Adrenal gland (tissue), 12 donors: Measurements from ENCODE around the gene SAA2. TPM values are rescaled to one million over a fixed set of nuclear protein-coding genes. Genes with fewer than 3 reads are reported as not detected.
A peak's percentile ranks its signal among the peaks of the same experiment; 100 is the strongest.

Source experiments
- DNase-seq, 7 donors: peaks; one replicate each; pipeline ENCODE4 v3.0.0-alpha.2; 2019 to 2020
- H3K27ac ChIP-seq, 5 donors: fragments of 200-600 bp; sonication (generic) in 4 of 5; 1 replicate in 3 of 5; 2 replicates in 2 of 5; pipeline versions ENCODE4 v1.5.1 to v1.8.0; 2016 to 2020; ENCODE audit warnings: mild to moderate bottlenecking in 1 of 5
- H3K27me3 ChIP-seq: fragments of 200-600 bp; 2 replicates; pipeline ENCODE4 v1.8.0; 2021
- H3K36me3 ChIP-seq, 2 donors: fragments of 200-600 bp; replicated peaks in 1 of 2; 1 replicate in 1 of 2; 2 replicates in 1 of 2; pipeline versions ENCODE4 v1.5.1 to v1.8.0; 2018 to 2022
- H3K4me1 ChIP-seq, 2 donors: fragments of 200-600 bp; replicated peaks in 1 of 2; 1 replicate in 1 of 2; 2 replicates in 1 of 2; pipeline versions ENCODE4 v1.5.1 to v1.8.0; 2018 to 2021
- H3K4me3 ChIP-seq, 4 donors: fragments of 200-600 bp; sonication (generic) in 3 of 4; one replicate each; pipeline ENCODE4 v1.5.1; 2016 to 2018
- H3K9me3 ChIP-seq, 3 donors: fragments of 200-600 bp; sonication (generic) in 1 of 3; replicated peaks in 1 of 3; 1 replicate in 2 of 3; 2 replicates in 1 of 3; pipeline versions ENCODE4 v1.5.1 to v1.8.0; 2016 to 2021
- CTCF ChIP-seq, 6 experiments: fragments of 450-650 bp in 4 of 6; fragments of 200-600 bp in 2 of 6; sonication (generic) in 1 of 6; IDR thresholded peaks; 1 replicate in 5 of 6; 2 replicates in 1 of 6; pipeline versions ENCODE4 v1.5.1 to v1.8.0; 2016 to 2021; ENCODE audit warnings: antibody characterized with exemption in 6 of 6, mild to moderate bottlenecking in 2 of 6, moderate library complexity in 1 of 6
- POLR2A ChIP-seq, 2 donors: fragments of 450-650 bp; IDR thresholded peaks; one replicate each; pipeline ENCODE4 v1.6.1; 2017; ENCODE audit warnings: antibody characterized with exemption in 2 of 2, mild to moderate bottlenecking in 2 of 2, moderate library complexity in 1 of 2
- WGBS, 4 donors: extraction: QIAGEN DNeasy Blood & Tissue Kit in 2 of 4; methylation state at CpG; one replicate each; pipeline versions ENCODE4 v1.1.5 to v1.1.7; 2013 to 2017; 5-methylcytosine and 5-hydroxymethylcytosine counted together
- intact Hi-C, 2 donors: fragments of 100-400 bp; cut with DNase I; formaldehyde crosslinking; loops; one replicate each; pipeline versions ENCODE4 v1.14.1 to v1.15.0; 2022 to 2023
- polyA plus RNA-seq, 3 donors: library from polyadenylated mRNA; stranded (reverse); fragments of 200-250 nt in 2 of 3; fragments of 350-450 nt in 1 of 3; fragmentation: Illumina TruSeq in 1 of 3; extraction: RNeasy Lipid Tissue Mini Kit (QIAGEN cat#74804) in 1 of 3; gene quantifications; one replicate each; pipeline ENCODE4 v1.2.3, GENCODE V29; 2013 to 2014
- total RNA-seq, 9 donors: library from RNA; depleted of rRNA in 4 of 9; stranded (reverse); fragments of >200 nt in 4 of 9; fragments of 120-200 nt in 1 of 9; fragmentation: NEBNext Ultra II Directional in 1 of 9; extraction: Animal tissue kit (Norgen Biotek cat#: 25700) in 1 of 9; gene quantifications; one replicate each; pipeline versions ENCODE4 v1.1.0 to v1.2.4, GENCODE V29; 2013 to 2023
- donor health status: healthy with polysubstance abuse.
- donor health status: Bipolar disorder and iron deficiency.
- donor health status: DM: yes; HTN: yes; CAD: no.
- donor health status: DM: no; HTN: no; CAD: no.
- donor health status: DM: no; HTN: no; CAD: no.
- donor health status: DM: yes; HTN: yes; CAD: no.

Gene SAA2
- total and polyA plus RNA-seq, 12 donors, result 0.28 to 90.3 (median 7.6) TPM

- intact Hi-C loops, result no loop called here
- Histone ChIP-seq H3K4me1 (no peaks in the 10 kb centered on the region), H3K36me3 (peaks cover 0 to 50% of the 10 kb centered on the region in 2 donors), H3K4me3 (no peak overlapping the region), H3K9me3 (no peaks in the 10 kb centered on the region), H3K27ac (no peak overlapping the region), H3K27me3 (no peaks in the 10 kb centered on the region)
- DNase-seq, result no peak
- WGBS, 4 donors, result 96 to 100% (median 97%) methylated on average over 1 of the region's 1 CpG
- TF ChIP-seq POLR2A (IDR thresholded peaks at IDR 0.05), result no peak
- no peak for TF ChIP-seq CTCF (IDR thresholded peaks at IDR 0.05)
These were observed 37.4 kb upstream of the SAA2 start for GRCh38 chr11:18285841-18286240.

- no peak for DNase-seq
- WGBS, 4 donors, result 79 to 91% (median 86%) methylated on average over 2 of the region's 2 CpGs
- no peak overlapping the region for H3K27ac ChIP-seq
- no peaks in the 10 kb centered on the region for H3K9me3 ChIP-seq
- H3K27me3 ChIP-seq, result no peaks in the 10 kb centered on the region
- H3K4me3 ChIP-seq, result no peak overlapping the region
- TF ChIP-seq POLR2A (IDR thresholded peaks at IDR 0.05), result no peak
- TF ChIP-seq CTCF (IDR thresholded peaks at IDR 0.05), result no peak
- intact Hi-C loops, result no loop called here
- H3K4me1 ChIP-seq, result no peaks in the 10 kb centered on the region
- H3K36me3 ChIP-seq, result peaks cover 0 to 50% of the 10 kb centered on the region in 2 donors
These were observed 34.2 kb upstream of the SAA2 start for GRCh38 chr11:18282626-18283025.

- Histone ChIP-seq H3K27me3 (no peaks in the 10 kb centered on the region), H3K9me3 (no peaks in the 10 kb centered on the region), H3K36me3 (peaks cover 0 to 30% of the 10 kb centered on the region in 2 donors), H3K27ac (no peak overlapping the region), H3K4me1 (no peaks in the 10 kb centered on the region), H3K4me3 (no peak overlapping the region)
- no peak for TF ChIP-seq POLR2A (IDR thresholded peaks at IDR 0.05)
- TF ChIP-seq CTCF (IDR thresholded peaks at IDR 0.05), result no peak
- DNase-seq, result no peak
- WGBS, 4 donors, result 79 to 82% (median 80%) methylated on average over 4 of the region's 4 CpGs
- intact Hi-C loops, result no loop called here
These were observed 32.1 kb upstream of the SAA2 start for GRCh38 chr11:18280438-18281045.

- DNase-seq, result peak in 4 of 7 donors; percentile 16 to 57 (median 44)
- H3K9me3 ChIP-seq, result no peaks in the 10 kb centered on the region
- WGBS, 4 donors, result 78 to 86% (median 84%) methylated on average over 5 of the region's 5 CpGs
- H3K36me3 ChIP-seq, result peaks cover 0 to 19% of the 10 kb centered on the region in 2 donors
- H3K4me3 ChIP-seq, result no peak overlapping the region
- peak overlapping the region in 2 of 5 donors; percentile 19 to 29 for H3K27ac ChIP-seq
- intact Hi-C loops, result no loop called here
- H3K27me3 ChIP-seq, result no peaks in the 10 kb centered on the region
- TF ChIP-seq POLR2A (IDR thresholded peaks at IDR 0.05) (no peak), CTCF (IDR thresholded peaks at IDR 0.05) (no peak)
- H3K4me1 ChIP-seq, result no peaks in the 10 kb centered on the region
These were observed 29.2 kb upstream of the SAA2 start for GRCh38 chr11:18277565-18278271.
